ENCODE results near the gene PPP6R2. TPM values are rescaled to one million over a fixed set of nuclear protein-coding genes. Genes with fewer than 3 reads are reported as not detected.

The PPP6R2 gene
- total RNA-seq, 2 donors from 2014 or later = 80.6 to 107 TPM

DNA sequence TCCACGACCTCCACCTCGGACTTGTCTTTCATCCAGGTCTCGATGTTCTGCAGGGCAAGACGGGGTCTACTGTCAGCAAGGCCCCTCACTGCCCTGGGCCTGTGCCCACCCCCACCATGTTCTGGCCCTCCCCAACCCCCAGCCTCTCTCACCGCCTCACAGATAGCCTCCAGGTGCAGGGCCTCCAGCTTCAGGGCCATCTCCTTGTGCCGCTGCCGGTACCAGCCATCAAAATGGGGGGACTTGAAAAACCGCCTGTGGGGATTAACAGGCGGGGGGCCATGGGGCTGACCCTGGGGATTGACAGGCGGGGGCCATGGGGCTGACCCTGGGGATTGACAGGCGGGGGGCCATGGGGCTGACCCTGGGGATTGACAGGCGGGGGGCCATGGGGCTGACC is 30.8 kb upstream of the PPP6R2 start:
- Histone ChIP-seq H3K4me3 (no peak overlapping the region), H3K4me1 (replicated peaks) (no peaks in the 10 kb centered on the region), H3K36me3 (no peaks in the 10 kb centered on the region), H3K27ac (no peak overlapping the region), H3K27me3 (replicated peaks; ENCODE audit: insufficient read depth) (no peaks in the 10 kb centered on the region), H3K9me3 (no peaks in the 10 kb centered on the region)
- TF ChIP-seq POLR2A (IDR thresholded peaks at IDR 0.05) (no peak), POLR2AphosphoS5 (IDR thresholded peaks at IDR 0.05) (no peak)
- TF ChIP-seq, protein P1, sequence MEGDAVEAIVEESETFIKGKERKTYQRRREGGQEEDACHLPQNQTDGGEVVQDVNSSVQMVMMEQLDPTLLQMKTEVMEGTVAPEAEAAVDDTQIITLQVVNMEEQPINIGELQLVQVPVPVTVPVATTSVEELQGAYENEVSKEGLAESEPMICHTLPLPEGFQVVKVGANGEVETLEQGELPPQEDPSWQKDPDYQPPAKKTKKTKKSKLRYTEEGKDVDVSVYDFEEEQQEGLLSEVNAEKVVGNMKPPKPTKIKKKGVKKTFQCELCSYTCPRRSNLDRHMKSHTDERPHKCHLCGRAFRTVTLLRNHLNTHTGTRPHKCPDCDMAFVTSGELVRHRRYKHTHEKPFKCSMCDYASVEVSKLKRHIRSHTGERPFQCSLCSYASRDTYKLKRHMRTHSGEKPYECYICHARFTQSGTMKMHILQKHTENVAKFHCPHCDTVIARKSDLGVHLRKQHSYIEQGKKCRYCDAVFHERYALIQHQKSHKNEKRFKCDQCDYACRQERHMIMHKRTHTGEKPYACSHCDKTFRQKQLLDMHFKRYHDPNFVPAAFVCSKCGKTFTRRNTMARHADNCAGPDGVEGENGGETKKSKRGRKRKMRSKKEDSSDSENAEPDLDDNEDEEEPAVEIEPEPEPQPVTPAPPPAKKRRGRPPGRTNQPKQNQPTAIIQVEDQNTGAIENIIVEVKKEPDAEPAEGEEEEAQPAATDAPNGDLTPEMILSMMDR (IDR thresholded peaks at IDR 0.05) = no peak
- 98% methylated on average over 7 of the region's 12 CpGs for WGBS
- intact Hi-C loops (cut with DNase I) = no loop called here
- no peak for DNase-seq (ENCODE audit: low spot score)

DNA sequence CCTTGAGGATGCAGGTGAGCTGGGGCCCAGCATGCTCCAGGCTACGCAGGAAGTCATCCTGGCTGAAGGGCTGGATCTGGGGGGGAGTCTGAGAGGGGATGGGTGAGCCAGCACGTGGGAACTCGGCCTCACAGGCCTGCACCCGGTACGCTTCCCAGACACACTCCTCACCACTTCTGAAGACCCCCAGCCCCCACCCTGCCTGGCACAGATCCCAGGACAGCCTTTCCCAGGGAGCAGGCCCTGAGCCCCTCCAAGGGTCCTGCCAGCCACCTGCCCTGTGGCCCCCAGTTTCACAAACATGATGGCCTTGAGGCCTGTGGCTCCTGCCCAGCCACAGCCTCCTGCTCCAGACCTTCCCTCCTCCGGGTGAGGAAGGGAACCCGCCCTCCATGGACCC is 30.1 kb upstream of the PPP6R2 start:
- 81% methylated on average over 7 of the region's 7 CpGs for WGBS

GRCh38 chr22:50313600-50313999 is 29.5 kb upstream of the PPP6R2 start:
- no peak for DNase-seq (ENCODE audit: low spot score)
- Histone ChIP-seq H3K27ac (no peak overlapping the region), H3K36me3 (no peaks in the 10 kb centered on the region), H3K9me3 (no peaks in the 10 kb centered on the region), H3K4me3 (no peak overlapping the region), H3K4me1 (replicated peaks) (no peaks in the 10 kb centered on the region), H3K27me3 (replicated peaks; ENCODE audit: insufficient read depth) (no peaks in the 10 kb centered on the region)
- no peak for TF ChIP-seq POLR2A (IDR thresholded peaks at IDR 0.05)
- TF ChIP-seq POLR2AphosphoS5 (IDR thresholded peaks at IDR 0.05) = no peak
- TF ChIP-seq, protein P1 (IDR thresholded peaks at IDR 0.05) = no peak
- WGBS = 92% methylated on average over 16 of the region's 17 CpGs
- intact Hi-C loops (cut with DNase I) = no loop called here

More for the DNA sequence above, 30.1 kb upstream of the PPP6R2 start:
- intact Hi-C loops (cut with DNase I) = no loop called here
- H3K27me3 ChIP-seq (replicated peaks; ENCODE audit: insufficient read depth) = no peaks in the 10 kb centered on the region
- no peaks in the 10 kb centered on the region for H3K4me1 ChIP-seq (replicated peaks)
- H3K4me3 ChIP-seq = no peak overlapping the region
- no peaks in the 10 kb centered on the region for H3K36me3 ChIP-seq
- no peak for TF ChIP-seq POLR2AphosphoS5 (IDR thresholded peaks at IDR 0.05)
- TF ChIP-seq, protein P1 (IDR thresholded peaks at IDR 0.05) = no peak
- TF ChIP-seq POLR2A (IDR thresholded peaks at IDR 0.05) = no peak
- DNase-seq (ENCODE audit: low spot score) = no peak
- no peaks in the 10 kb centered on the region for H3K9me3 ChIP-seq
- H3K27ac ChIP-seq = no peak overlapping the region

GRCh38 chr22:50314081-50314454 is 29.1 kb upstream of the PPP6R2 start:
- no peak overlapping the region for H3K27ac ChIP-seq
- H3K4me3 ChIP-seq = no peak overlapping the region
- H3K4me1 ChIP-seq (replicated peaks) = no peaks in the 10 kb centered on the region
- no peaks in the 10 kb centered on the region for H3K9me3 ChIP-seq
- no peak for DNase-seq (ENCODE audit: low spot score)
- H3K27me3 ChIP-seq (replicated peaks; ENCODE audit: insufficient read depth) = no peaks in the 10 kb centered on the region
- intact Hi-C loops (cut with DNase I) = no loop called here
- H3K36me3 ChIP-seq = no peaks in the 10 kb centered on the region
- WGBS = 74% methylated on average over 14 of the region's 14 CpGs
- TF ChIP-seq, protein P1 (IDR thresholded peaks at IDR 0.05) = no peak
- TF ChIP-seq POLR2A (IDR thresholded peaks at IDR 0.05) (no peak), POLR2AphosphoS5 (IDR thresholded peaks at IDR 0.05) (no peak)

DNA sequence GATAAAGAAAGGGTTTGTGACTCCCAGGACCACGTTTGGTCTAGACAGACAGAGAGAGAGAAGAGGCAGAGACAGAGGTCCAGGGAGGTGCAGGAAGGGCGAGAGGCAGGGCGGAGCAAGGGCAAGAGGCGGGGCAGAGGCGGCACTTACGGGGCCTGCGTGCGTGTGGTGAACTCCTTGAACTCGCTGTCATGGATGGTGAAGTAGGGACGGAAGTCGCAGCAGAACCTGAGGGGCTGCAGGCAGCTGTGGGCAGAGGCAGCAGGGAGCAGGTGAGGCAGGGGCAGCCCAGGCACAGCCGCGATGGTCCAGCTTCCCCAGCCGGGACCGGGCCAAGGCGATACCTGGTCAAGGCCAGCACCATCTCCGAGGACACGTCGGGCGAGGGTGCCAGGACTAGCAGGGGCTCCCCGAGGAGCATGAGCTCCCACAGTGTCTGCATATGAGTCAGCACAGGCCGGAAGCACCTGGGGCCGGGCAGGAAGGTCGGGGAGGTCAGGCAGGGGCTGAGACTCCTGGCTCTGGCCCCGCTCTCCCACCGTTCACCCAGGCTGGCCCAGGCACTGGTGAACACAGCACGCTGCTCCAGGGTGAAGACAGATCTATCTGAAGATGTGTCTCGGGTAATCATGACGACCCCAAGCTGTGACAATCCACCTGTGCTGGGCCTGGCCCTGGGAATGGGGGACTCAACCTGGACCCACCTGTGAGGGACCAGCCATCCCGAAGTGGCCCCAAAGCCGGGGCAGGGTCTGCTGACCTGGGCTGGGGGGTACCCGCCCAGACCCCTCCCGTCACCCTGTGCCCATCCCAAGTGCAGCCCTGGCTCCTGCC is 28.5 kb upstream of the PPP6R2 start:
- H3K4me3 ChIP-seq = no peak overlapping the region
- intact Hi-C loops (cut with DNase I) = no loop called here
- DNase-seq (ENCODE audit: low spot score) = no peak

More for the DNA sequence above, 28.5 kb upstream of the PPP6R2 start:
- Histone ChIP-seq H3K36me3 (no peaks in the 10 kb centered on the region), H3K9me3 (no peaks in the 10 kb centered on the region), H3K27me3 (replicated peaks; ENCODE audit: insufficient read depth) (no peaks in the 10 kb centered on the region), H3K27ac (no peak overlapping the region), H3K4me1 (replicated peaks) (no peaks in the 10 kb centered on the region)
- TF ChIP-seq, protein P1 (IDR thresholded peaks at IDR 0.05) = no peak
- TF ChIP-seq POLR2AphosphoS5 (IDR thresholded peaks at IDR 0.05) (no peak), POLR2A (IDR thresholded peaks at IDR 0.05) (no peak)
- 75% methylated on average over 30 of the region's 33 CpGs for WGBS
